Stimulated activated naive CD8-positive, alpha-beta T cell treated with anti-CD3 and anti-CD28 coated beads, Interleukin-15, amount 100 ng/mL, for 72 hours (primary cell): Measurements from ENCODE around the gene KRTAP12-2.
"Not testable (repeated sequence)": the region's sequence is repeated elsewhere in the genome, so short reads cannot be mapped to it uniquely, and the experiment has no call there.

Experiments
- ATAC-seq: fragments of 150-1000 bp; cut with Tn5 transposase; 2 replicates; pipeline ENCODE4 v1.10.0; 2021; ENCODE audit warnings: mild to moderate bottlenecking, moderate library complexity
- DNase-seq, 2 donors: peaks; one replicate each; pipeline ENCODE4 v3.0.0; 2021 to 2022
- H3K27ac Mint-ChIP-seq, 2 donors: one replicate each; pipeline ENCODE4 v1.8.0; 2022; ENCODE audit warnings: mild to moderate bottlenecking in 2 of 2, mixed read lengths in 2 of 2, moderate library complexity in 2 of 2
- H3K27me3 Mint-ChIP-seq: one replicate; pipeline ENCODE4 v1.8.0; 2022; ENCODE audit warnings: mixed read lengths
- H3K4me1 Mint-ChIP-seq: one replicate; pipeline ENCODE4 v1.8.0; 2022; ENCODE audit warnings: mild to moderate bottlenecking, mixed read lengths
- H3K4me3 Mint-ChIP-seq, 2 donors: one replicate each; pipeline ENCODE4 v1.8.0; 2022; ENCODE audit warnings: mild to moderate bottlenecking in 2 of 2, mixed read lengths in 2 of 2, moderate library complexity in 1 of 2
- H3K9me3 Mint-ChIP-seq, 2 donors: one replicate each; pipeline ENCODE4 v1.8.0; 2022; ENCODE audit warnings: mixed read lengths in 2 of 2

KRTAP12-2 gene

DNA sequence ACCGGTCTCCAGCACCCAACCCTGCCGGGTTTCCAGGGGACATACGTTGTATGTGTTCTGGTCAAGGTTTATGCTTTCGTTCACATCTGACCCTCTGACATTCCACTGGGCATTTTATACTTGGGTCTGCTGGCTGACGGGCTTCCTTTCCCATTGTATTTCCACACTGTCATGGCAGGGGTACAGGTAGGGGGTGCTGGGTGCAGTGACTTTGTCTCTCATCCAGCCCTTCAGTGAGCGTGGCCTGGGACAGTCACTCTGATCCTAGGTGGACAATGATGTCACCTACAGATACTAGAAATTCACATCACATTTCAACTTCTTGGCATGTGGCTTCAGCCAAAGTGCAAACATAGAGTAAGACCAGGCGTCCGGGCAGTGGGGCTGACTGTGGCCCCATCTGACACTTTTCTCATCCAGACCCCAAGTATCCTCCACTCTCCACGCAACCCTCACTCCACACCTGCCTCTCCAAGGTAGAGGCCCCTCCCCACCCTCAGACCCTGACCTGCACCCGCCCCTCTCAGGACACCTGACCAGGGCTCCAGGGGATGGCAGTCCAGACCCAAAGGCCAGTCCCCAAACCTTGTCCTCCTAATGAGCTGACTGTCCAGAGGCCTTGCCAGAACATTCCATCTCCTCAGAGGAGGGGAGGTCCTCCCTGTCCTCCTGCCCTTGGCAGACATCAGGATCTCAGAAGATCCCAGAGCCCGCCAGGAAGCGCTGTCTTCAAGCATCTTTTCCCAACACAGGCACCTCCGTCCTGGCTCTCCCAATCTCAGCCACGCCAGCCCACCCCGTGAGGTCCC is 30.3 kb downstream of the KRTAP12-2 start:
- Mint-ChIP-seq H3K4me1 (peaks cover 10% of the 10 kb centered on the region), H3K27me3 (no peaks in the 10 kb centered on the region)
- no peak for DNase-seq

DNA sequence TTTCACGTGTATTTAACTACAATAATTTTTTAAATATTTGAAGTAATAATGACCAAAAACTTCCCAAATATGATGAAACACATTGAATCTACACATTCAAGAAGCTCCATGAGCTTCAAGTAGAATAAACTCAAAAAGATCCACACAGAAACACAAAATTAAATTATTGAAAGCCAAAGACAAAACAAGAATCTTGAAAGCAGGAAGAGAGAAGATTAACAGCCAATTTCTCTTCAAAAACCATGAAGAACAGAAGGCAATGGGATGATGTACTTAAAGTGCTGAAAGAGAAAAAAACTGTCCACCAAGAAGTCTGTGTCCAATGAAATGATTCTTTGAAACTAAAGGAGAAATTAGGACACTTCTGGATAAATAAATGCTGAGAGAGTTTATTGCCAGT is 34.7 kb downstream of the KRTAP12-2 start:
- H3K4me3 Mint-ChIP-seq, result no peak overlapping the region

More for the DNA sequence above, 30.3 kb downstream of the KRTAP12-2 start:
- Mint-ChIP-seq H3K9me3 (peaks cover 31 to 45% of the 10 kb centered on the region in 2 donors), H3K27ac (peak overlapping the region in 1 of 2 donors; percentile 55), H3K4me3 (no peak overlapping the region)
- ATAC-seq, result no peak

DNA sequence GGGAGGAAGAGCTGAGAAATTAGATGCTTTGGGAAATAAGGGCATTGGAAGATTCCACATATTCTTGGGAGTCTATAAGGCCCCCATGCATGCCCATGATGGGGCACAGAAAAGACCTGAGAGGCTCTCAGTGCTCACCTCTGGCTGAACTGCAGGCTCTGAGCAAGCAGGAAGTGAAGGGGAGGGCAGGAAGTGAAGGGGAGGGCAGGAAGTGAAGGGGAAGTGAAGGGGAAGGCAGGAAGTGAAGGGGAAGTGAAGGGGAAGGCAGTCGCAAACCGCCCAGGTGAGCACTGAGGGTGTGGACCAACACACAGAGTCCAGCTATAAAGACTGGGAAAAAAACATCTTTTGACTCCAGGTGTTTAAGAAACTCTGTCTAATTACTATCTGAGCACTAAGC is 36.3 kb downstream of the KRTAP12-2 start:
- H3K4me1 Mint-ChIP-seq, result peaks cover 44% of the 10 kb centered on the region
- peak overlapping the region in 1 of 2 donors; percentile 12 for H3K4me3 Mint-ChIP-seq
- ATAC-seq (no peak), DNase-seq (no peak)
- H3K27me3 Mint-ChIP-seq, result no peaks in the 10 kb centered on the region
- no peak overlapping the region for H3K27ac Mint-ChIP-seq
- H3K9me3 Mint-ChIP-seq, result peaks cover 42 to 51% of the 10 kb centered on the region in 2 donors

More for the DNA sequence above, 34.7 kb downstream of the KRTAP12-2 start:
- Mint-ChIP-seq H3K4me1 (peaks cover 32% of the 10 kb centered on the region), H3K27ac (no peak overlapping the region), H3K27me3 (no peaks in the 10 kb centered on the region), H3K9me3 (peaks cover 42 to 51% of the 10 kb centered on the region in 2 donors)
- DNase-seq (no peak), ATAC-seq (no peak)

- DNase-seq (no peak), ATAC-seq (peak; percentile 23)
- Mint-ChIP-seq H3K9me3 (peaks cover 44 to 54% of the 10 kb centered on the region in 2 donors), H3K4me1 (peaks cover 44% of the 10 kb centered on the region), H3K27me3 (no peaks in the 10 kb centered on the region), H3K4me3 (no peak overlapping the region), H3K27ac (no peak overlapping the region)
Observed at GRCh38 chr21:44628707-44629391, 37.9 kb downstream of the KRTAP12-2 start.

DNA sequence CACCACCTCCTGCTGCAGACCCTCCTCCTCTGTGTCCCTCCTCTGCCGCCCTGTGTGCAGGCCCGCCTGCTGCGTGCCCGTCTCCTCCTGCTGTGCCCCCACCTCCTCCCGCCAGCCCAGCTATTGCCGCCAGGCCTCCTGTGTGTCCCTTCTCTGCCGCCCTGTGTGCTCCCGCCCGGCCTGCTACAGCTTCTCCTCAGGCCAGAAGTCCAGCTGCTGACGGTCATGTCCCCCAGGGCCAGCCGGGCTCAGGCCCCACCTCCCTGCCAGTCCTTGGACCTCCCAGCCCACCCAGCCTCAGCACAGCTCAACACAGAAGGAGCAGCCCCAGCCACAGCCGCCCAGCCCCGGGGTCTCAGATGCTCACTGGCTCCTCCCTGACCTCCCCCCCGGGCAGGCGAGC is 38.9 kb downstream of the KRTAP12-2 start:
- DNase-seq, ATAC-seq, H3K27me3 Mint-ChIP-seq, H3K4me3 Mint-ChIP-seq, H3K27ac Mint-ChIP-seq: not testable (repeated sequence)
- peaks cover 44% of the 10 kb centered on the region for H3K4me1 Mint-ChIP-seq
- H3K9me3 Mint-ChIP-seq, result peaks cover 46 to 58% of the 10 kb centered on the region in 2 donors

- not testable (repeated sequence) for H3K4me3 Mint-ChIP-seq, H3K27me3 Mint-ChIP-seq, H3K27ac Mint-ChIP-seq, DNase-seq, ATAC-seq
- peaks cover 44% of the 10 kb centered on the region for H3K4me1 Mint-ChIP-seq
- H3K9me3 Mint-ChIP-seq, result peaks cover 48 to 58% of the 10 kb centered on the region in 2 donors
Observed at GRCh38 chr21:44627181-44627822, 39.4 kb downstream of the KRTAP12-2 start.

DNA sequence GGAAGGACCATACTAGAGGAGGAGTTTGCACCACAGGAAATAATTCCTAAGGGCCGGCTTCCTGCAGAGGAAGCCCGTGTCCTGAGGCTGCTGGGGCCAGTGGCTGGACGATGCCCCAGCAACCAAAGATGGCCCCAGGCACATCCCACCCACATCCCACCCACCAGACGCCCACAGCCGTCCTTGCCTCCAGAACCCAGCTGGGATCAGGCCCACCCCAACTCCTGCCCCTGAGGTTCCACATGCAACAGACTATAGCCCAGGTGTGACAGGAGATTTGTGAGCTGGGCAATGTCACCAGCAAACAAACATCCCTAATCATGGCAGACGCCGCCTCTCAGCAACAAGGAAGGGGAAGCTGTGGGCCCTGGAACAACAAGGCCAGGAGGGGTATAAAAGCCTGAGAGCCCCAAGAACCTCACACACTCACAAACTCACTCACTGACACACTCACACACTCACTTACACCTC is 40.0 kb downstream of the KRTAP12-2 start, which contains the start of gene KRTAP10-9:
KRTAP10-9 (plus strand) TSS at position 421 of the 471 bp plus-strand sequence. CDS start 79 bp downstream, outside the sequence.
- ATAC-seq, result no peak
- no peak within 1 kb of the TSS for H3K4me3 Mint-ChIP-seq
- H3K9me3 Mint-ChIP-seq, result peaks cover 44 to 58% of the 10 kb centered on the region in 2 donors
- DNase-seq, result no peak
- H3K4me1 Mint-ChIP-seq, result peaks cover 44% of the 10 kb centered on the region
- no peak within 1 kb of the TSS for H3K27ac Mint-ChIP-seq
- no peaks in the 10 kb centered on the region for H3K27me3 Mint-ChIP-seq

DNA sequence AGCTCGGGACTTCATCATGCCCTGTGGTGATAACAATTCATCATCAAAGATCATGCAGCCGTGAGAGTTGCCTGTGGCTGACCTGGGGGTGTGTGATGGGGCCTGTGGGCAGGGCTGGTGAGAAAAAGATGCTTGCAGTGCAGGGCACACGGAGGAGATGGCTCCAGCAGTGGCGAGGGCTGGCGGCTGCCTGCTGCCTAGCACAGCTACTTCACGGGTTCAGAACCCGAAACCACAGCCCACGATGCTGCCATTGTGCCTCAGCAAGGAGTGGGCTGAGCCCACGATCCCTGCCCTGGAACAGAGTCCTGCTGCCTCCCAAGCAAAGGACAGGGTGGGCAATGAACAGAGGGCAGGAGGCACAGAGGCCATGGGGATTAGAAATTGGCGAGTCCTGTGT is 40.5 kb downstream of the KRTAP12-2 start:
- peaks cover 40 to 58% of the 10 kb centered on the region in 2 donors for H3K9me3 Mint-ChIP-seq
- H3K27me3 Mint-ChIP-seq, result no peaks in the 10 kb centered on the region
- ATAC-seq (no peak), DNase-seq (no peak)
- peaks cover 44% of the 10 kb centered on the region for H3K4me1 Mint-ChIP-seq
- H3K4me3 Mint-ChIP-seq, result no peak overlapping the region
- no peak overlapping the region for H3K27ac Mint-ChIP-seq

DNA sequence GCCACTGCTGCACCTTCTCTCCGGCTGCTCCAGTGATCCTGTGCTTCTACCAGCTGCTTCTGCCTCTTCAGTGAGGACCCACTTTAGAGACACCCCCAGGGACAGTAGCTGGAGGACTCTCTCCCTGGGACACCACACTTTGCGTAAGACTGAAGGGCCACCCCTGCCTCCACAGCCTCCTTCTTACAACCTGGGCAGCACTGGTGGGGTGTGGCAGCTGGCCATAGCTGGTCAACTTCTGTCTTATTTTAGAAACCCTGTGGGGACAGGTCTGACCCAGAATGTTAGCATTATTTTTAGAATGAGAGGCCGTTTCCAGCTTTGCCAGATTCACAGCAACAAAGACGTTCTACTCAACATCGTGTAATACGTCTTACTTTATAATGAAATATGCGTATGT is 41.0 kb downstream of the KRTAP12-2 start:
- ATAC-seq (no peak), DNase-seq (no peak)
- Mint-ChIP-seq H3K27me3 (no peaks in the 10 kb centered on the region), H3K9me3 (peaks cover 36 to 56% of the 10 kb centered on the region in 2 donors), H3K4me3 (no peak overlapping the region), H3K27ac (no peak overlapping the region), H3K4me1 (peaks cover 42% of the 10 kb centered on the region)

DNA sequence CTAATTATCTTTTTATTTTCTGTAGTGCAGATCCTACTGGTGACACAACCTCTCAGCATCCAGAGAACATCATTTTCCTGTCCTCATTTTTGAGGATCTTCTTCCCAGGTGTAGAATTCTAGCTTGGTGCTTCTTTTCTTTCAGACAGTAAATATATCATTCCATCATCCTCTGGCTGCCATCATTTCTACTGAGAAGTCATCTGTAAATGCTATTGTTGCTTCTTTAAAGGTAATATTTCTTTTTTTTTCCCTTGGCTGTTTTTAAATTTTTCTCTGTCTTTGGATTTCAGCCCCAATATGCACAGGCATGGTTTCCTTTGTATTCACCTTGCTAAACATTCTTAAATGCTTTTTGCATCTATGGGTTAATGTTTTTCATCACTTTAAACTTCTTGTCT is 43.2 kb downstream of the KRTAP12-2 start:
- no peak overlapping the region for H3K4me3 Mint-ChIP-seq
- H3K27ac Mint-ChIP-seq, result no peak overlapping the region
- DNase-seq (no peak), ATAC-seq (no peak)
- peaks cover 34% of the 10 kb centered on the region for H3K4me1 Mint-ChIP-seq
- peaks cover 46 to 63% of the 10 kb centered on the region in 2 donors for H3K9me3 Mint-ChIP-seq
- no peaks in the 10 kb centered on the region for H3K27me3 Mint-ChIP-seq

GRCh38 chr21:44619886-44620285 is 46.8 kb downstream of the KRTAP12-2 start:
- Mint-ChIP-seq H3K27me3 (no peaks in the 10 kb centered on the region), H3K9me3 (peaks cover 46 to 67% of the 10 kb centered on the region in 2 donors), H3K4me3 (no peak overlapping the region), H3K4me1 (peaks cover 39% of the 10 kb centered on the region), H3K27ac (no peak overlapping the region)
- DNase-seq (no peak), ATAC-seq (no peak)

DNA sequence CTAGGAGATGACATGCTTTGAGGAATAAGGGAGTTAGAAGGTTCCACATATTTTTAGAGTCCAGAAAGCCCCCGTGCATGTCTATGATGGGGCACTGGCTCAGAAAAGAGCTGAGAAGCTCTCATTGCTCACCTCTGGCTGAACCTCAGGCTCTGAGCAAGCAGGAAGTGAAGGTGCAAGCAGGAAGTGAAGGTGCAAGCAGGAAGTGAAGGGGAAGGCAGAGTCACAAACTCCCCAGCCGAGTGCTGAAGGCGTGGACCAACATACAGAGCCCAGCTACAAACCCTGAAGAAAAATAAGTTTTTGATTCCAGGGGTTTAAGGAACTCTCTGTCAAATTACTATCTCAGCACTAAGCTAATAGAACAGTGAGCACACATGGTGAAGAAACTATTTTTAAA is 47.8 kb downstream of the KRTAP12-2 start:
- Mint-ChIP-seq H3K4me3 (peak overlapping the region; percentile 56 to 63), H3K4me1 (peaks cover 39% of the 10 kb centered on the region), H3K27me3 (no peaks in the 10 kb centered on the region), H3K27ac (peak overlapping the region; percentile 71 to 95), H3K9me3 (peaks cover 38 to 57% of the 10 kb centered on the region in 2 donors)
- peak; percentile 94 for ATAC-seq
- DNase-seq, result peak; percentile 24 to 56

DNA sequence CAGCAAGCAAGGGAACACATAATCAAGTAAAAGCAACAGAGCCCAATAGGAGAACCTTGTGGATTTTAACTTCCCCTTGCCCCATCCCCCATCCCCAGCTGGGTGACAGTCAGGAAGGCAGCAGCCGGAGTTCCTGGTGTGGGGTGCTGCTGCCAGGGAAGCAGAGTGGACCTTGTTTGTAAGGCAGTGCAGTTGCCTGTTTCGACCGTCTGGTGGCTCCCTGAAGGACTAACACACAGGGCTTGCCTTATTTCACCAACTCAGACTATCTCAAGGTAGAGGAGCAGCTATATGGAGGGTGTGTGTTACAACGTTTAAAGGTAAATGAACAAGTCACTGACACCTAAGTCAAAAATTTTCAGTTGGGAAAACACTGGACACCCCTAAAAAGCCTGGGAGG is 48.2 kb downstream of the KRTAP12-2 start:
- H3K4me3 Mint-ChIP-seq, result peak overlapping the region; percentile 56 to 63
- DNase-seq, result no peak
- peak; percentile 59 for ATAC-seq

GRCh38 chr21:44617071-44617501 is 49.6 kb downstream of the KRTAP12-2 start:
- H3K4me1 Mint-ChIP-seq, result peaks cover 39% of the 10 kb centered on the region
- H3K4me3 Mint-ChIP-seq, result no peak overlapping the region
- no peak for DNase-seq
- ATAC-seq, result no peak
- no peaks in the 10 kb centered on the region for H3K27me3 Mint-ChIP-seq
- H3K27ac Mint-ChIP-seq, result no peak overlapping the region
- H3K9me3 Mint-ChIP-seq, result peaks cover 22 to 45% of the 10 kb centered on the region in 2 donors

More for the DNA sequence above, 48.2 kb downstream of the KRTAP12-2 start:
- Mint-ChIP-seq H3K9me3 (peaks cover 34 to 53% of the 10 kb centered on the region in 2 donors), H3K4me1 (peaks cover 39% of the 10 kb centered on the region), H3K27me3 (no peaks in the 10 kb centered on the region), H3K27ac (peak overlapping the region in 1 of 2 donors; percentile 95)

DNA sequence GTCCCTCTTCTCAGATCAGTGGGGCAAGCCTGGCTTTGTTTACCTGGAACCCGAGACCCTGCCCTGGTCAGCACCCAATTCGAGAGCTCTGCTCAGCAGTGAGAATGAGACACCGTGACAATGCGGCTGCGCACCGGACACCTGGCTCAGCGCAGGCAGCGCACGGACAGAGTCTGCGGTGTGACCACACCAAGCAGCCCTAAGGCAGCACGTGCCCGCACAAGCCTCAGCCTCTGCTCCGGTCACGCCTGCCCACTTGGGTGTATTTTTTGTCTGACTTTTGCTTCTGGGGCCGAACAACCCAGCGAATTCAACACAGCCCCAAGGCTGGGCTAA is 50.2 kb downstream of the KRTAP12-2 start:
- ATAC-seq (no peak), DNase-seq (no peak)
- H3K4me1 Mint-ChIP-seq, result peaks cover 39% of the 10 kb centered on the region
- peaks cover 22 to 45% of the 10 kb centered on the region in 2 donors for H3K9me3 Mint-ChIP-seq
- no peaks in the 10 kb centered on the region for H3K27me3 Mint-ChIP-seq
- H3K4me3 Mint-ChIP-seq, result no peak overlapping the region
- peak overlapping the region in 1 of 2 donors; percentile 50 for H3K27ac Mint-ChIP-seq
